AG04449 (cell line): ENCODE results near the gene CNTNAP2.

Source experiments
- CTCF ChIA-PET: fragments of 350-600 bp; formaldehyde crosslinking; extraction: SDS; loops from one replicate; lab custom pipeline; 2021; ENCODE audit warnings: antibody characterized with exemption; lab: Yijun Ruan, JAX
- POLR2A ChIA-PET: fragments of 400-600, 350-600 bp; formaldehyde crosslinking; extraction: SDS; loops from one replicate; lab custom pipeline; 2020; ENCODE audit warnings: antibody characterized with exemption, inconsistent platforms; lab: Yijun Ruan, JAX
- DNase-seq: peaks from one replicate; pipeline ENCODE4 v3.0.0-alpha.2; 2010; ENCODE audit warnings: low read depth, low spot score
- H3K4me3 ChIP-seq: 2 replicates; pipeline ENCODE4 v1.5.1; 2011; ENCODE audit warnings: low read depth, mild to moderate bottlenecking, control low read depth, low read length
- CTCF ChIP-seq: IDR thresholded peaks from one replicate; pipeline ENCODE4 v1.5.1; 2011; ENCODE audit warnings: mild to moderate bottlenecking, moderate library complexity, low read length, control low read depth, inconsistent platforms; ENCODE audit not compliant: insufficient read depth; ENCODE audit errors: missing control alignments

Gene CNTNAP2

GRCh38 chr7:148114804-148115203 lies 1998.2 kb downstream of the CNTNAP2 start:
- TF ChIP-seq CTCF: no peak
- no peak overlapping the region for H3K4me3 ChIP-seq
- no peak for DNase-seq
- CTCF ChIA-PET: no interaction called here
- POLR2A ChIA-PET: no interaction called here

- ChIA-PET POLR2A (no interaction called here), CTCF (no interaction called here)
- no peak for DNase-seq
- TF ChIP-seq CTCF: no peak
- no peak overlapping the region for H3K4me3 ChIP-seq
These were observed 1998.7 kb downstream of the CNTNAP2 start for GRCh38 chr7:148115308-148115707.

GRCh38 chr7:148116195-148116594 lies 1999.6 kb downstream of the CNTNAP2 start:
- no peak for TF ChIP-seq CTCF
- no peak for DNase-seq
- ChIA-PET CTCF (no interaction called here), POLR2A (no interaction called here)
- H3K4me3 ChIP-seq: no peak overlapping the region

GRCh38 chr7:148116829-148117403 lies 2000.3 kb downstream of the CNTNAP2 start:
- DNase-seq: no peak
- no peak for TF ChIP-seq CTCF
- POLR2A ChIA-PET: no interaction called here
- no peak overlapping the region for H3K4me3 ChIP-seq
- CTCF ChIA-PET: no interaction called here

- no peak overlapping the region for H3K4me3 ChIP-seq
- ChIA-PET POLR2A (no interaction called here), CTCF (no interaction called here)
- no peak for TF ChIP-seq CTCF
- DNase-seq: no peak
These were observed 2001.8 kb downstream of the CNTNAP2 start for GRCh38 chr7:148118371-148118770.

GRCh38 chr7:148121401-148121800 lies 2004.8 kb downstream of the CNTNAP2 start:
- TF ChIP-seq CTCF: no peak
- no peak overlapping the region for H3K4me3 ChIP-seq
- ChIA-PET POLR2A (no interaction called here), CTCF (no interaction called here)
- no peak for DNase-seq
